LoVo (cell line): Measurements from ENCODE around the gene TAF4.
"Not testable (repeated sequence)": the region's sequence is repeated elsewhere in the genome, so short reads cannot be mapped to it uniquely, and the experiment has no call there.

Source experiments
- DNase-seq: peaks from one replicate; pipeline ENCODE4 v3.0.0-alpha.2; 2016; ENCODE audit warnings: low spot score

The TAF4 gene, protein sequence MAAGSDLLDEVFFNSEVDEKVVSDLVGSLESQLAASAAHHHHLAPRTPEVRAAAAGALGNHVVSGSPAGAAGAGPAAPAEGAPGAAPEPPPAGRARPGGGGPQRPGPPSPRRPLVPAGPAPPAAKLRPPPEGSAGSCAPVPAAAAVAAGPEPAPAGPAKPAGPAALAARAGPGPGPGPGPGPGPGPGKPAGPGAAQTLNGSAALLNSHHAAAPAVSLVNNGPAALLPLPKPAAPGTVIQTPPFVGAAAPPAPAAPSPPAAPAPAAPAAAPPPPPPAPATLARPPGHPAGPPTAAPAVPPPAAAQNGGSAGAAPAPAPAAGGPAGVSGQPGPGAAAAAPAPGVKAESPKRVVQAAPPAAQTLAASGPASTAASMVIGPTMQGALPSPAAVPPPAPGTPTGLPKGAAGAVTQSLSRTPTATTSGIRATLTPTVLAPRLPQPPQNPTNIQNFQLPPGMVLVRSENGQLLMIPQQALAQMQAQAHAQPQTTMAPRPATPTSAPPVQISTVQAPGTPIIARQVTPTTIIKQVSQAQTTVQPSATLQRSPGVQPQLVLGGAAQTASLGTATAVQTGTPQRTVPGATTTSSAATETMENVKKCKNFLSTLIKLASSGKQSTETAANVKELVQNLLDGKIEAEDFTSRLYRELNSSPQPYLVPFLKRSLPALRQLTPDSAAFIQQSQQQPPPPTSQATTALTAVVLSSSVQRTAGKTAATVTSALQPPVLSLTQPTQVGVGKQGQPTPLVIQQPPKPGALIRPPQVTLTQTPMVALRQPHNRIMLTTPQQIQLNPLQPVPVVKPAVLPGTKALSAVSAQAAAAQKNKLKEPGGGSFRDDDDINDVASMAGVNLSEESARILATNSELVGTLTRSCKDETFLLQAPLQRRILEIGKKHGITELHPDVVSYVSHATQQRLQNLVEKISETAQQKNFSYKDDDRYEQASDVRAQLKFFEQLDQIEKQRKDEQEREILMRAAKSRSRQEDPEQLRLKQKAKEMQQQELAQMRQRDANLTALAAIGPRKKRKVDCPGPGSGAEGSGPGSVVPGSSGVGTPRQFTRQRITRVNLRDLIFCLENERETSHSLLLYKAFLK

GRCh38 chr20:62065674-62066338 lies at the start of gene TAF4:
Gene TAF4, minus strand, starts transcription at chr20:62065881. Its CDS starts 71 bp downstream, at chr20:62065810.
- DNase-seq = peak; percentile 86

- no peak for DNase-seq
Measured at GRCh38 chr20:62114894-62115293, 49.2 kb upstream of the TAF4 start.

GRCh38 chr20:62112368-62112767 lies 46.7 kb upstream of the TAF4 start:
- DNase-seq = no peak

DNA sequence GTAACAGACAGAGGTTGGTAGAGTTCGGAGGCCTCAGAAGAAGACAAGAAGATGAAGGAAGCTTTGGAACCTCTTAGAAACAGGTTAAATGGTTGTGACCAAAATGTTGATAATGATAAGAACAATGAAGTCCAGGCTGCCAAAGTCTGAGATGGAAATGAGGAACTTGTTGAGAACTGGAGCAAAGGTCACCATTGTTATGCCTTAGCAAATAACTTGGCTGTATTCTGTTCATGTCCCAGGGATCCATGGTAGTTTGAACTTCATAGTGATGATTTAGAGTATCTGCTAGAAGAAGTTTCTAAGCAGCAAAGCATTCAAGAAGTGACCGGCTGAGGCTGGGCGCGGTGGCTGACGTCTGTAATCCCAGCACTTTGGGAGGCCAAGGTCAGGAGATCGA lies 45.5 kb upstream of the TAF4 start:
- no peak for DNase-seq

DNA sequence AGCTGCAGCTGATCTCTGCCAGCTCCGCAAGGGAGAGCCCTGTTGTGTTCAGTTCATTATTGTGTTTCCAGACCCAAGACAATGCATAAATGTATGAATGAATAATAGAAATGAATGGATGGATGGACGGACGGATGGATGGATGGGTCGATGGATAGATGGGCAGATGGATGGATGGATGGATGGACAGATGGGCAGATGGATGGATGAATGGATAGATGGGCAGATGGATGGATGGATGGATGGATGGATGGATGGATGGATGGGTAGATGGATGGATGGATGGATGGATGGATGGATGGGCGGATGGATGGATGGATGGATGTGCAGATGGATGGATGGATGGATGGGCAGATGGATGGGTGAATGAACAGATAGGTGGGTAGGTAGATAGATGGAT lies 39.9 kb upstream of the TAF4 start:
- no peak for DNase-seq

DNA sequence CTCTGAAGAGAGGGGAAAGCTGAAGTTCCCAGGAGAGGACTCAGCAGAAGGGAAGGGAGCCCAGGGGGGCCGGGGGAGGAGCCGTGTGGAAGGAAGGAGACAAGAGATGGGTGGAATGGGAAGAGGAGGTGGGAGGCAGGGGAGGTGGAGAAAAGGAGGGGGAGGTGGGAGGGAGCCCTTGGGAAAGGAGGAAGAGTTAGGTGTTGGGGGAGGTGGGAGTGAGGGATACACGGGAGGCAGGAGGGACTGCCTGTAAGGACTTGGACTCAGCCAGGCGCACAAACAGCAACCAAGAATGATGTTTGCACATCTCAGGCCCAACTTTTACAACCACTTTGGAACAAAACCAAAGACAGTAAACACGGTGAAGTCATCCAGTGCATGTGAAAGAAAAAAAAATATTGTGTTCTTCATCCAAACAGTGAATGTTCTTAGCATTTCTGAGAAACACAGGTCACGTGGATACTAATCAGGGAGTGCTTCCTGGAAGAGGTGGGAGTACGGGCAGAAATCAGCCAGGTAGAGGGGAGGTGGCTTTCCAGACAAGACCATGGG lies 39.2 kb upstream of the TAF4 start:
- DNase-seq = no peak

GRCh38 chr20:62104234-62104789 lies 38.6 kb upstream of the TAF4 start:
- no peak for DNase-seq

- no peak for DNase-seq
Measured at GRCh38 chr20:62103508-62104233, 38.0 kb upstream of the TAF4 start.

DNA sequence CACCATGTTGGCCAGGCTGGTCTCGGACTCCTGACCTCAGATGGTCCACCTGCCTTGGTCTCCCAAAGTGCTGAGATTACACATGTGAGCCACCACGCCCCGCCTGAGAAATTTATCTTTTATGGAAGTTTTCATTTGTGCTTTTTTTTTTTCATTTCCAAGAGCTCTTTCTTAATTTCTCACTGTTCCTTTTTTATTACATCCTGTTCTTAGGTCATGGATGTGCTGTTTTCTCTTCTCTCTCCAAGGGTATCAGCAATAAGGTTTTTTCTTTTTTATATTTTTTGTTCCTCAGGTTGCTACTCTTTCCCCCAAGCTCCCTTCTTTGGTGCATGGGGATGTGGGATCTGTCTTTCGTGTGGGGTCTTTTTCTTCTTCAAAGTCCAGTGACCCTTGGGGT lies 35.4 kb upstream of the TAF4 start:
- no peak for DNase-seq

DNA sequence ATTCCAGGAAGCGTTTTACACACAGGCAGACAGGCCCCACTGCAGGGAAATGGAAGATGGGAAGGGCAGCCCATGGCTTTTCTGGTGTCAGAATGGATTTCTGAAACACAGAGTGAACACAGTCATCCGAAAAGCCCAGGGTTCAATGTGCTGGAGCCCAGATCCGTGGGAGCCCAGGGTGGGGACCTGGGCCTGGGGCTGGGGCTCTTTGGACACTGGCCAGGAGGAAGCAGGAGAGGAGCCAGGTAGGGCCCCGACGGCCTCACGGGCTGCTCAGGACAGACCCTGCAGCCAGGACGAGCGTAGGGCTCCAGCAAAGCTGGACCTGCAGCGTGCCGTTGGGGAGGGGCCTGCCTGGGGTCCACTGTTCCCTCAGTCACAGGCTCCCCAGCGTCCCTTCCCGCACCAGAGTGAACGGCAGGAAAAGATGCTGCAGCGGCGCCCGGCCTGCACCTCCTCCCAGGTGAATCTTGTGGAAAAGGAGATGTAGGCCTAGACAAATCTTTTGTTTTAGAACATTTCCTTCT lies 32.3 kb upstream of the TAF4 start:
- no peak for DNase-seq

GRCh38 chr20:62096421-62097380 lies 31.0 kb upstream of the TAF4 start:
- DNase-seq = no peak

- no peak for DNase-seq
Measured at GRCh38 chr20:62089393-62089792, 23.7 kb upstream of the TAF4 start.

DNA sequence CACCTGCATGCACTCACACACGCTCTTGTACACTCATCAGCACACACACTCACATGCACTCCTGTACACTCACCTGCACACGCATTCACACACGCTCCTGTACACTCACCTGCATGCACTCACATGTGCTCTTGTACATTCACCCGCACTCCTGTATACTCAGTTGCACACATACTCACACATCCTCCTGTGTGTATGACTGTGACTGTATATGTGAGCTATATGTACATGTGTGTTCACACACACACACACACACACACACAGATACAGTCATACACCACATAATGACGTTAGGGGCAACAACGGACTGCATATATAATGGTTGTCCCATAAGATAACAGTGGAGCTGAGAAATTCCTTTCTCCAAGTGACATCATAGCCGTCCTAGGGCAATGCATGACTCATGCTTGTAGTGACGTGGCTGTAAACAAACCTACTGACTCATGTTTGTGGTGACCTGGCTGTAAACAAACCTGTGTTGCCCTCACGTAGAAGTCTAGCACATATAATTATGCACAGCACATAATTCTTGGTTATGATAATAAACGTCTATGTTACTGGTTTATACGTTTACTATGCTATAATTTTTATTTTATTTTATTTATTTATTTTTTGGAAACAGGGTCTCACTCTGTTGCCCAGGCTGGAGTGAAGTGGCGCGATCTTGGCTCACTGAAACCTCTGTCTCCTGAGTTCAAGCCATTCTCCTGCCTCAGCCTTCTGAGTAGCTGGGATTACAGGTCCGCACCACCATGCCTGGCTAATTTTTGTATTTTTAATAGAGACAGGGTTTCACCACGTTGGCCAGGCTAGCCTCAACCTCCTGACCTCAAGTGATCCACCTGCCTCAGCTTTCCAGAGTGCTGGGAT lies 22.8 kb upstream of the TAF4 start:
- DNase-seq = peak; percentile 82

- no peak for DNase-seq
Measured at GRCh38 chr20:62087632-62088031, 22.0 kb upstream of the TAF4 start.

GRCh38 chr20:62087227-62087626 lies 21.5 kb upstream of the TAF4 start:
- DNase-seq = no peak

DNA sequence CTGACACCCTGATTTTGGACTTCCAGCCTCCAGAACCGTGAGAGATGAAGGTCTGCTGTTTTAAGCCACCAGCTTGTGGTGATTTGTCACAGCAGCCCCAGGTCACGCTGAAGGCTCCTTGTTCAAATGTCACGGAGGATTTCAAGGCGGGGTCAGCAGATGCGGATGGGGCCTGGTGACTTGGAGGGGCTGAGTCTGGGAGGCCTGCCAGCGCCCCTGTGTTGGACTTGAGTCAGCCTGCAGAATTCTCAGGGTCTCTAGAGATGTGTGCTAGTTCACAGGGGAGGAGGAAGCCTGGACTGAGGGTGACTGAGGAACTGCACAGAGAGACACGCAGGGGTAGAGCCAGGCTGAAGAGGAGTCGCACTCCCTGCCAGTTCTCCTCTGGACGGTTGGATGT lies 19.5 kb upstream of the TAF4 start:
- no peak for DNase-seq

DNA sequence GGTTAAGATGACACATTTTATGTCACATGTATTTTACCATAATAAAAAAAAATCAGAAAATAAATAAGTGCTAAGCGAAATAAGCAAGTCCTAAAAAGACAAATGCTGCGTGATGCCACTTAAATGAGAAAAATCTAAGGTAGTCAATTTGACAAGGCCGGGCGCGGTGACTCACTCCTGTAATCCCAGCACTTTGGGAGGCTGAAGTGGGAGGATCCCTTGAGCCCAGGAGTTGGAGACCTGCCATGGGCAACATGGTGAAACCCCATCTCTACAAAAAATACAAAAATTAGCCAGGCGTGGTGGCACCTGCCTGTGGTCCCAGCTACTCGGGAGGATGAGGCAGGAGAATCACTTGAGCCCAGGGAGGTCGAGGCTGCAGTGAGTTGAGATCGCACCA lies 18.5 kb upstream of the TAF4 start:
- not testable (repeated sequence) for DNase-seq

GRCh38 chr20:62083312-62083711 lies 17.6 kb upstream of the TAF4 start:
- no peak for DNase-seq
